ENCODE measurements around the gene LMBR1. TPM values are rescaled to one million over a fixed set of nuclear protein-coding genes. Genes with fewer than 3 reads are reported as not detected.
A peak's percentile ranks its signal among the peaks of the same experiment; 100 is the strongest.

LMBR1 gene
- total and polyA plus RNA-seq, 2 of the 13 experiments (the other 11 are each of a cell fraction or from before 2014, with no cell fraction given): 20.9 to 39.6 TPM

DNA sequence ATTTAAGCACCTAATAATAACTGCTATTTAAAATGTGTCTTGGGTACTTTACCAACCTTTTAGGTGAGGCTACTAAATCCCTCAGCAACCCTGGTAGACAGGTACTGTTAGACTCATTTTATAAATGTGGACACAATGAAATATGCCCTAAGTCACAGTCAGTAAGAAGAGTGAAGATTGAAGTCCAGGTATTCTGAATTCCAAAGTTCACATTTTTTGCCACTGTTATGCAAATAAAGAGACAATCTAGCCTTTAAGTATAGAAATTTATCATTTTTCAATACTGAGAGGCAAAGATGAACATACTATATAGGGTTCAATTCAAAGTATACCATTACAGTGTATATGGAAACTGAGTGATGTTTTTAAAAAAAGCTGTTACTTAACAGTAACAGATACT, 102.7 kb downstream of the LMBR1 start (continued):
- TF ChIP-seq SOX13 (IDR thresholded peaks at IDR 0.05) (no peak), SOX13 (CRISPR knock-in tag; conservative IDR thresholded peaks at IDR 0.05 in 1 of 2, IDR thresholded peaks at IDR 0.05 in 1 of 2) (peak in 1 of 2 experiments; percentile 28; a peak in 1 of 4 replicates), ZNF101 (CRISPR knock-in tag; IDR thresholded peaks at IDR 0.05; ENCODE audit: borderline replicate concordance, low read depth) (no peak)

DNA sequence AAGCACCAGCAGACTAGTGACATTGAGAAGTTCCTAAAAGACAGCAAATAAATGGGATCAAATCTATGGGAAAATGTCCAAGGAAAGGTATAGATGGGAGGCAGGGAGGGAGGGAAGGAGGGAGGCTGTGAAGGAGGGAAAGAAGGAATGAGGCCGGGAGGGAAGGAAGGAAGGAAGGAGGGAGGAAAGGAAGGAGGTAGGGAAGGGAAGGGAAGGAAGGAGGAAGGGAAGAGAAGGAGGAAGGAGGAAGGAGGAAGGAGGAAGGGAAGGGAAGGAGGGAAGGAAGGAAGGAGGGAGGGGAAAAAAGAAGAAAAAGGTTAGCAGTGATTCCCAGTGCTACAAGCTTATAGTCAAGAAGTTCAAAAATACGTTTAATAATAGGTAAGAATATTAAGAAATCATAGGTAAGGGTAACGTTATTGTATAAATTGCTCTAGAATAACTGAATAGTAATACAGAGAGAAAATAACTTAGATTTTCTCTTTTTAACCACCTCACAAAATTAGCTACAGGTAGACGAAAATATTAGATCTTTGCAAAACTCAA, 106.9 kb downstream of the LMBR1 start:
- no peaks in the 10 kb centered on the region for H3K27me3 ChIP-seq (ENCODE audit: control insufficient read depth in 1 of 2, insufficient read depth in 2 of 2, low read length in 2 of 2)
- no TSS peak for BruUV-seq (replicated peaks)
- ChIA-PET CTCF (ENCODE audit: low intra/inter-chr PET ratio, low total read pairs) (no interaction called here), POLR2A (no interaction called here)
- intact Hi-C loops (cut with micrococcal nuclease; ENCODE audit: unreplicated experiment): no loop called here
- no peak overlapping the region for H3K27ac ChIP-seq (ENCODE audit: extremely low read length, insufficient read depth, low read length)
- in situ Hi-C loops (cut with HindIII; ENCODE audit: extremely low pct_ligation_motif_present, low pct_unique_long_range_greater_than_20kb): no loop called here
- no peaks in the 10 kb centered on the region for H3K79me2 ChIP-seq (ENCODE audit: insufficient read depth, low read length)
- no peak for ATAC-seq
- no peak overlapping the region for H2AFZ ChIP-seq (ENCODE audit: low read length)
- H3K36me3 ChIP-seq (replicated peaks in 1 of 2; ENCODE audit: control insufficient read depth in 1 of 2, insufficient read depth in 2 of 2, low read length in 2 of 2): no peaks in the 10 kb centered on the region; a peak in 1 of 5 replicates
- DNase-seq (ENCODE audit: low spot score): no peak
- H3K4me3 ChIP-seq (replicated peaks in 1 of 3; ENCODE audit: insufficient read depth in 1 of 3, low read depth in 2 of 3, low read length in 3 of 3): no peak overlapping the region
- no peaks in the 10 kb centered on the region for H3K9me3 ChIP-seq (ENCODE audit: low read length)
- FAIRE-seq: no peak
- no peak overlapping the region for H3K9ac ChIP-seq (ENCODE audit: insufficient read depth, low read depth, low read length)
- WGBS (ENCODE audit: low lambda C conversion rate): 97% methylated on average over 4 of the region's 4 CpGs
- H3K4me2 ChIP-seq (ENCODE audit: low read depth, low read length): no peak overlapping the region
- no peaks in the 10 kb centered on the region for H4K20me1 ChIP-seq (ENCODE audit: insufficient read depth, low read length)
- H3K4me1 ChIP-seq (ENCODE audit: insufficient read depth, low read length): peaks cover 18% of the 10 kb centered on the region
- TF ChIP-seq SKI (IDR thresholded peaks at IDR 0.05; ENCODE audit: partially characterized antibody) (no peak), PCBP2 (optimal IDR thresholded peaks at IDR 0.05; ENCODE audit: low read depth, low read length, poor library complexity, severe bottlenecking) (peak; percentile 93), ZNF878 (CRISPR knock-in tag; IDR thresholded peaks at IDR 0.05) (no peak), THAP11 (CRISPR knock-in tag; IDR thresholded peaks at IDR 0.05) (no peak), SRSF4 (IDR thresholded peaks at IDR 0.05; ENCODE audit: low read depth, low read length, poor library complexity, severe bottlenecking) (no peak), HOXA9 (CRISPR knock-in tag; IDR thresholded peaks at IDR 0.05; ENCODE audit: borderline replicate concordance) (no peak), HNRNPK (IDR thresholded peaks at IDR 0.05; ENCODE audit: low read depth, low read length, poor library complexity, severe bottlenecking) (peak; percentile 32), CBX1 (IDR thresholded peaks at IDR 0.05; ENCODE audit: low read depth) (no peak), NAIF1 (CRISPR knock-in tag; IDR thresholded peaks at IDR 0.05; ENCODE audit: borderline replicate concordance) (no peak), RNF2 (conservative IDR thresholded peaks at IDR 0.05; ENCODE audit: low read depth) (no peak), PCBP1 (IDR thresholded peaks at IDR 0.05; ENCODE audit: borderline replicate concordance, low read depth, low read length) (0 out of 2 replicates have a peak, but pooled peaks have one; percentile 77), HCFC1 (IDR thresholded peaks at IDR 0.05; ENCODE audit: low read depth, low read length) (no peak), SRSF9 (IDR thresholded peaks at IDR 0.05; ENCODE audit: borderline replicate concordance, insufficient read depth, low read depth, low read length, poor library complexity, severe bottlenecking) (no peak), ZNF775 (CRISPR knock-in tag; IDR thresholded peaks at IDR 0.05; ENCODE audit: borderline replicate concordance) (no peak)
- TF ChIP-seq, protein P1, sequence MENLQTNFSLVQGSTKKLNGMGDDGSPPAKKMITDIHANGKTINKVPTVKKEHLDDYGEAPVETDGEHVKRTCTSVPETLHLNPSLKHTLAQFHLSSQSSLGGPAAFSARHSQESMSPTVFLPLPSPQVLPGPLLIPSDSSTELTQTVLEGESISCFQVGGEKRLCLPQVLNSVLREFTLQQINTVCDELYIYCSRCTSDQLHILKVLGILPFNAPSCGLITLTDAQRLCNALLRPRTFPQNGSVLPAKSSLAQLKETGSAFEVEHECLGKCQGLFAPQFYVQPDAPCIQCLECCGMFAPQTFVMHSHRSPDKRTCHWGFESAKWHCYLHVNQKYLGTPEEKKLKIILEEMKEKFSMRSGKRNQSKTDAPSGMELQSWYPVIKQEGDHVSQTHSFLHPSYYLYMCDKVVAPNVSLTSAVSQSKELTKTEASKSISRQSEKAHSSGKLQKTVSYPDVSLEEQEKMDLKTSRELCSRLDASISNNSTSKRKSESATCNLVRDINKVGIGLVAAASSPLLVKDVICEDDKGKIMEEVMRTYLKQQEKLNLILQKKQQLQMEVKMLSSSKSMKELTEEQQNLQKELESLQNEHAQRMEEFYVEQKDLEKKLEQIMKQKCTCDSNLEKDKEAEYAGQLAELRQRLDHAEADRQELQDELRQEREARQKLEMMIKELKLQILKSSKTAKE (CRISPR knock-in tag; IDR thresholded peaks at IDR 0.05; ENCODE audit: borderline replicate concordance): no peak

Measured in HepG2 (cell line).